Mucosa of descending colon (tissue), 3 donors: ENCODE data around the gene GNB1. TPM values are rescaled to one million over a fixed set of nuclear protein-coding genes. Genes with fewer than 3 reads are reported as not detected.
"Not testable (repeated sequence)": the region's sequence is repeated elsewhere in the genome, so short reads cannot be mapped to it uniquely, and the experiment has no call there.

ENCODE experiments used
- ATAC-seq: fragments of 200-7000 bp; cut with Tn5 transposase; one replicate; pipeline ENCODE4 v1.9.1; 2020; ENCODE audit warnings: mild to moderate bottlenecking, moderate library complexity
- DNase-seq, 3 donors: peaks; one replicate each; pipeline ENCODE4 v3.0.0-alpha.2; 2020
- H3K36me3 ChIP-seq: fragments of 200-600 bp; one replicate; pipeline ENCODE4 v1.8.0; 2021; ENCODE audit warnings: low read depth, mild to moderate bottlenecking
- H3K4me1 ChIP-seq: fragments of 200-600 bp; one replicate; pipeline ENCODE4 v1.8.0; 2021; ENCODE audit warnings: low read depth, mild to moderate bottlenecking
- H3K4me3 ChIP-seq: fragments of 200-600 bp; one replicate; pipeline ENCODE4 v1.8.0; 2021; ENCODE audit warnings: mild to moderate bottlenecking
- H3K9me3 ChIP-seq: fragments of 200-600 bp; one replicate; pipeline ENCODE4 v1.8.0; 2021; ENCODE audit warnings: mild to moderate bottlenecking
- CTCF ChIP-seq: fragments of 200-600 bp; IDR thresholded peaks from one replicate; pipeline ENCODE4 v1.8.0; 2022; ENCODE audit warnings: antibody characterized with exemption, mild to moderate bottlenecking
- intact Hi-C, 2 donors: fragments of 100-400 bp; cut with DNase I in 1 of 2; cut with micrococcal nuclease in 1 of 2; formaldehyde crosslinking; loops; one replicate each; pipeline versions ENCODE4 v1.11.0 to v1.11.1; 2022; cut with DNase I, micrococcal nuclease
- total RNA-seq, 3 donors: library from RNA; stranded (reverse); fragmentation: NEBNext Ultra II Directional in 2 of 3; extraction: Animal tissue kit (Norgen Biotek cat#: 25700) in 2 of 3; gene quantifications; one replicate each; pipeline versions ENCODE4 v1.2.1 to v1.2.4, GENCODE V29; 2021 to 2023
- donor health status: DM: no; HTN: no; CAD: no; lungs with moderate emphysema.
- donor health status: DM: no; HTN: no; CAD: no.
- donor health status: DM: no; HTN: yes; CAD: no.

Gene GNB1
- total RNA-seq, 3 donors from 2014 or later, result 314 to 329 (median 318) TPM

- Histone ChIP-seq H3K4me1 (peaks cover 48% of the 10 kb centered on the region), H3K9me3 (no peaks in the 10 kb centered on the region), H3K4me3 (no peak overlapping the region), H3K36me3 (no peaks in the 10 kb centered on the region)
- intact Hi-C loops, result no loop called here
- peak in 2 of 3 donors; percentile 42 to 62 for DNase-seq
- no peak for TF ChIP-seq CTCF
- no peak for ATAC-seq
These were observed 1.9 kb upstream of the GNB1 start for GRCh38 chr1:1892763-1893120.

GRCh38 chr1:1892079-1892762 is 1.3 kb upstream of the GNB1 start:
- peak in 2 of 3 donors; percentile 54 to 61 for DNase-seq
- intact Hi-C loops, result no loop called here
- Histone ChIP-seq H3K9me3 (no peaks in the 10 kb centered on the region), H3K36me3 (no peaks in the 10 kb centered on the region), H3K4me3 (peak overlapping the region; percentile 84), H3K4me1 (peaks cover 47% of the 10 kb centered on the region)
- ATAC-seq, result no peak
- no peak for TF ChIP-seq CTCF

- DNase-seq (peak; percentile 78 to 93 (median 84)), ATAC-seq (peak; percentile 61)
- peaks cover 53% of the 10 kb centered on the region for H3K4me1 ChIP-seq
These were observed 627 bp upstream of the GNB1 start for GRCh38 chr1:1891349-1892078.

GRCh38 chr1:1889847-1890505 is 911 bp downstream of the GNB1 start:
- intact Hi-C loops, result no loop called here
- ATAC-seq (no peak), DNase-seq (peak; percentile 69 to 85 (median 74))
- Histone ChIP-seq H3K9me3 (no peaks in the 10 kb centered on the region), H3K4me3 (peak overlapping the region; percentile 84), H3K36me3 (no peaks in the 10 kb centered on the region), H3K4me1 (peaks cover 44% of the 10 kb centered on the region)
- TF ChIP-seq CTCF, result no peak

More at GRCh38 chr1:1891349-1892078, 627 bp upstream of the GNB1 start:
- intact Hi-C loops, result no loop called here
- no peak for TF ChIP-seq CTCF
- peak overlapping the region; percentile 84 for H3K4me3 ChIP-seq
- no peaks in the 10 kb centered on the region for H3K36me3 ChIP-seq
- H3K9me3 ChIP-seq, result no peaks in the 10 kb centered on the region

- ATAC-seq, result no peak
- Histone ChIP-seq H3K4me3 (no peak overlapping the region), H3K9me3 (no peaks in the 10 kb centered on the region), H3K36me3 (no peaks in the 10 kb centered on the region), H3K4me1 (peaks cover 36% of the 10 kb centered on the region)
- DNase-seq, result peak in 1 of 3 donors; percentile 32
- no peak for TF ChIP-seq CTCF
- intact Hi-C loops, result no loop called here
These were observed 1.7 kb downstream of the GNB1 start for GRCh38 chr1:1889090-1889750.

GRCh38 chr1:1883890-1884289 is 7.0 kb downstream of the GNB1 start:
- DNase-seq, result peak in 1 of 3 donors; percentile 12
- intact Hi-C loops, H3K9me3 ChIP-seq, ATAC-seq, H3K4me3 ChIP-seq, H3K36me3 ChIP-seq: not testable (repeated sequence)
- peaks cover 57% of the 10 kb centered on the region for H3K4me1 ChIP-seq
